PC-9 (cell line): Measurements from ENCODE around the gene HNRNPK.

Experiments
- CTCF ChIP-seq: fragments of 200-600 bp; sonication (generic); conservative IDR thresholded peaks from 2 replicates; pipeline ENCODE4 v1.6.1; 2017; ENCODE audit warnings: mixed run types, antibody characterized with exemption, mild to moderate bottlenecking, moderate library complexity
- EZH2 ChIP-seq: fragments of 200-600 bp; sonication (generic); IDR thresholded peaks from 2 replicates; pipeline ENCODE4 v1.8.0; 2017; ENCODE audit warnings: antibody characterized with exemption, low read depth

DNA sequence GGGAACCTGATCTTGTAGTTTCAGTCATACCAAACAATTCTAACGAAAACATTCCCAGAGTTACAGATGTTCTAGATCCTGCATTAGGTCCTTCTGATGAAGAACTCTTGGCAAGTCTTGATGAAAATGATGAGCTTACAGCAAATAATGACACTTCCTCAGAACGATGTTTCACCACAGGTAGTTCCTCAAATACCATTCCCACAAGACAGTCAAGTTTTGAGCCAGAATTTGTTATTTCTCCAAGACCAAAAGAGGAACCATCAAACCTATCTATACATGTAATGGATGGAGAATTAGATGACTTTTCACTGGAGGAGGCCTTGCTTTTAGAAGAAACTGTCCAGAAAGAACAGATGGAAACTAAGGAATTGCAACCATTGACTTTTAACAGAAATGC lies 21.6 kb upstream of the HNRNPK start:
- TF ChIP-seq CTCF (no peak), EZH2 (no peak)
